Dedifferentiated amniotic fluid mesenchymal stem cell (primary cell): ENCODE data around the gene POLL.
A peak's percentile ranks its signal among the peaks of the same experiment; 100 is the strongest.
"Not testable (repeated sequence)": the region's sequence is repeated elsewhere in the genome, so short reads cannot be mapped to it uniquely, and the experiment has no call there.

ENCODE experiments used
- DNase-seq: peaks from one replicate; pipeline ENCODE4 v3.0.0-alpha.2; 2016; ENCODE audit errors: extremely low spot score

The POLL gene

DNA sequence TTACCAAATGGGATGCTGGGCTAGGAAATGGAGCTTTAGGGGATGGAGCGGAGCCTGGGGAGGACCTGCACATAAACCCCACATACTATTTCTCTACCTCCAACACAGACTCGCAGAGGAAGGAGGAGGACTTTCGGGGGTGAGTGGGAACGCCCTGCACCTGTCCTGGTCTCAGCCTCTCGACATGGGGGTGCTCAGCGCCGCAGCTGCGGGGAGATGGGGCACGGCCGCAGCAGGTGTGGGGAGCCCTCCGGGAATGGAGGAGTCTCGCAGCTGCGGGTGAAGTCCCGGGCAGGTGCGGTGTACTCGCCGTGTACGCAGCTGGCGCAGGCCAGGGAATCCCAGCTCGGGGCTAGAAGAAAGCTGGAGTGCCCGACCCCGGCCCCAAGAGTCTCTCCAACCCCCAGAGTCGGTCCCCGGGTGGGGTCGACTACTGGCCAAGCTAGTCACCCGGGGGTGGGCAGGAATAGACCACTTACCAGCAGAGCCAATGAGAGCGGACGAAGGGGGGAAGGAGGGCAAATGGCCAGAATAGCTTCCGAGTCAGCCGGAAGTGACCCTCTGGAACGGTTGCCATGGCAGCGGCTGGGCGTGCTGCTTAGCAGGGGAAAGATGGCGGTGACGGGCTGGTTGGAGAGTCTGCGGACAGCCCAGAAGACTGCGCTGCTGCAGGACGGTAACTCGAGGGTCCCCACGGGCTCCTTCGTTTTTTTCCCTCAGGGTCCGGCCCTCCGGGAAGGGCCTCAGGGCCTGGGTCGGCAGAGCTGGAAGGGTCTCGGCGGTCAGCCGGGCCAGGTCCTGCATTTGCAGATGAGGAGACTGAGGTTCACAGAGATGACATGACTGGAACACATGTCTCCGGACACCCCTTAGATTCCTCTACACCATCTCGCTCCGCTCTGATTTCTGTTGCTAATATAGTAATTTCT is at the start of gene POLL, which contains the start of gene DPCD:
Gene POLL (minus strand): TSS at position 533 of the 929 bp plus-strand sequence. CDS start 897 bp downstream, outside the sequence.
Gene DPCD (plus strand): TSS at position 597 of the 929 bp plus-strand sequence. CDS start 16 bp downstream, at position 613.
- peak; percentile 95 for DNase-seq

GRCh38 chr10:101633510-101633909 is 45.5 kb upstream of the POLL start:
- not testable (repeated sequence) for DNase-seq

- DNase-seq: no peak
These were observed 43.9 kb upstream of the POLL start for GRCh38 chr10:101631821-101632475.

GRCh38 chr10:101630633-101630920 is 42.5 kb upstream of the POLL start:
- no peak for DNase-seq

GRCh38 chr10:101629837-101630632 is 42.0 kb upstream of the POLL start:
- no peak for DNase-seq

GRCh38 chr10:101625821-101626412 is 37.9 kb upstream of the POLL start:
- no peak for DNase-seq

GRCh38 chr10:101624526-101625102 is 36.6 kb upstream of the POLL start:
- DNase-seq: no peak

GRCh38 chr10:101623528-101623927 is 35.5 kb upstream of the POLL start:
- no peak for DNase-seq

GRCh38 chr10:101619983-101620382 is 31.9 kb upstream of the POLL start:
- no peak for DNase-seq

- DNase-seq: no peak
These were observed 30.8 kb upstream of the POLL start for GRCh38 chr10:101618871-101619270.

DNA sequence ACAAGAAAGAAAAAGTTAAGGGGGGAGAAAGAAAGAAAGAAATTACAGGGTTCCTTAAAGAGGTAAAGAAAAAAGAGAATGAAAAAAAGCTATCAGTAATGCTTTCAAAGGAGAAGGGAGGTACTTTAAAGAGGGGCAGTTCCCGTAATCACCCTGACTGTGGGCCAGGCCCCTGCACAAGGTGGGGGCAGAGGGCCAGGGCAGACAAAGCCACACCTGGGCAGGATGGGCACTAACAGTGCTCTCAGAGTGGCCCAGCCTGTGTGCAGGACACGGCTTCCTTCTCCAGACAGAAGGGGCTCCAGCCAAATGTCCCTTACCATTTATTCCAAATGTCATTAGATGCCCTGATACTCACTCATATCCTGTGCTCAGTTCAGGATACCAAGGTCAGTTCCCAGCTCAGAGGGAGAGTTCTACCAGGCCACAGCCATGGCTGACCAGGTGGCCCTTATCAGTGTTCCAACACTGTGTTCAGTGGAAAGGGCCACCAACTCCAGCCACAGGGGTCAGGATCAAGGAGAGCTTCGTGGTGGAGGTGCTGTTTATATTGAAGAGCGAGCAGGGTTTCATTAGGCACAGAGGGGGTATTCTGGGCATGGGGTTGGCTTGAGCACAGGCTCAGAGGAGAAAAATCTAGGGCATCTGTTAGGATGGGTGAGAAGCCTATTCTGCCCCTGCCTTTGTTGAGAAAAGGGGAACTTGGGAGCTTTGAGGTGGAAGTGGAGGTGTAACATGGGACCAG is 29.9 kb upstream of the POLL start:
- DNase-seq: no peak

DNA sequence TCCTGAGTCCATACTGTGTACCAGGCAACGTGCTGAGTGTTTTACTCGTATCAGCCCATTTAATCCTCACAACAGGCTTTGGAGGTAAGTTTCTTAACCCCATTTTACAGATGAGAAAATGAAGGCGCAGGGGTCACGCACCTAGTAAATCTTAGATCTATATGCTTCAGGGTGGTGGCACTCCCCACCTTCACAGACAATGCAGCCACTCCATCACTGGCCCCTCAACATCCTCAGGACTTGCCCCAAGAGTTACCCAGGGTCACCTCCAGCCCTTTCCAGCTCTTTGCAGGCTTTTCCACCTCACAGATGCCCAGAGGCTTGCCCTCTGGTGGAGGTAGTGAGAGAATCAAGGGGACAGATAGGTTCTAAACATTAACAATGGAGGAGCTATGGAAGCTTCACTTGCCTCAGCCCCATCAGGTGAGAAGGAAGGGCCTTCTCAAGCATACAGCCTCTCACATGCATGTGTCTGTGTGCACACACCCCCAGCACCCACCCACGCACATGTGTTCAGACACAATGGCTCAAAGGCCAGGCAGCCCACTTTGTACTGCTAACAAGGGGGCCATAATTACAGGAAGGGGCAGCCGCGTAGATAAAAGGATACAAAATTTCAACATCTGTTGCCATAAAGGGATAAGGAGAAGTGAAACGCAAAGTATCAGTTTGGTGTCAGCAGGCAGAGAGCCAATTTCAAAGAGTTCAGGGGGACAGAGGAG is 29.2 kb upstream of the POLL start:
- no peak for DNase-seq

DNA sequence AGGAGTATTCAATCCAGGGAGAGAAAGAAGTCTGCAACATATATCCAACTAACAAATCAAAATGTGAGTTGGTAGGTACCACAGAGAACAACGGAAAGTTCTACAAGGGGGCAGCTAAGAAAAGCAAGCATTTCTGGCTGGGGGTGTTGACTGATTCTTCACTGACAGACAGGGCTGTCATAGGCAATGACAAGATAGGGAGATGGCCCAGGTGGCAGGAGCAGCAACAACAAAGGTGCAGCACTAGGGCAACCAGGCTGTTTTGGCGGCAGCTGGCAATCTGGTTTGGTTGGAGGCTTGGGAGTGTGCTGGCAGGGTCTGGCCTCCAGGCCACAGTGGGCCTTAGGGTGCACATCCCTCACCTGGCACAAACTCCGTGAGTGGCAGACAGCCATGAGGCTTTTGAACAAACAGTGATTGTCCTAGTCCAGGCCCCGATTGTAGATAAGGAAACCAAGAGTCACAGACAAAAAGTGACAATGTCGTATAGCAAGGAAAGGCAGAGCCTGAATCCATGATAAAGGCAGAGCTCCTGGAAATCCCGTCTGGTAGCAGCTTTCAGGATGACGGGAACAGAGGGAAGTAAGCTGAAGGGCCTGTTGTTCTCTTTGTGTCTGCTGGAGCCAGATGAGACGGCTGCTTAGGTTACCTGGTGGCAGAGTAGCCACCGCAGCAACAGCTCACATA is 28.5 kb upstream of the POLL start:
- DNase-seq: no peak

DNA sequence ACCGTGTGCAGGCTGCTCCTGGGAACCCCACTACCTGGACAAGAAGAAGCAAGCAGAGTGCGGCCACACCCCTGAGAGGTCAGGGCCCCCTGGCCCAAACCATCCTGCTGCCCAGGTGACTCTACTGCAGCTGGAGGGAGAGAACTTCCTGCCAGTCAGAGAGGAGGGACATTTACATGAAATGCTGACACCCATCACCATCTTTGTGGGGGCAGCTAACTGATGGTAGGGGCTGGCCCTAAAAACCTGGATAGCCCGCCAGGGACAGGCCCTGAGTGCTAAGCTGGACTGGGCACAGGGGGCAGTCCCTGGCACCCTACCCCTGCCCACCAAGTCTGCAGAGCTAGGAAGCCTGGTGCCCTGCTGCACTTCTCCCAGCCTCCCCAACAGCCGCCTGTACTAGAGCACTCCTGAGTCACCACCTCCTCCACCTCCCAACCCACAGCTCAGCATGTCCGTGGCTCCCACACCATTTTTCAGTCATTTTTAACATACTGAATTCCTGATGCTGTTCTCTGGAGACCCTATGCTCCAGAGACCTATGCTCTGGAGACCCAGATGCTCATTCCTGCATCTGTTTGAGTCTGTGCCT is 27.6 kb upstream of the POLL start:
- no peak for DNase-seq

DNA sequence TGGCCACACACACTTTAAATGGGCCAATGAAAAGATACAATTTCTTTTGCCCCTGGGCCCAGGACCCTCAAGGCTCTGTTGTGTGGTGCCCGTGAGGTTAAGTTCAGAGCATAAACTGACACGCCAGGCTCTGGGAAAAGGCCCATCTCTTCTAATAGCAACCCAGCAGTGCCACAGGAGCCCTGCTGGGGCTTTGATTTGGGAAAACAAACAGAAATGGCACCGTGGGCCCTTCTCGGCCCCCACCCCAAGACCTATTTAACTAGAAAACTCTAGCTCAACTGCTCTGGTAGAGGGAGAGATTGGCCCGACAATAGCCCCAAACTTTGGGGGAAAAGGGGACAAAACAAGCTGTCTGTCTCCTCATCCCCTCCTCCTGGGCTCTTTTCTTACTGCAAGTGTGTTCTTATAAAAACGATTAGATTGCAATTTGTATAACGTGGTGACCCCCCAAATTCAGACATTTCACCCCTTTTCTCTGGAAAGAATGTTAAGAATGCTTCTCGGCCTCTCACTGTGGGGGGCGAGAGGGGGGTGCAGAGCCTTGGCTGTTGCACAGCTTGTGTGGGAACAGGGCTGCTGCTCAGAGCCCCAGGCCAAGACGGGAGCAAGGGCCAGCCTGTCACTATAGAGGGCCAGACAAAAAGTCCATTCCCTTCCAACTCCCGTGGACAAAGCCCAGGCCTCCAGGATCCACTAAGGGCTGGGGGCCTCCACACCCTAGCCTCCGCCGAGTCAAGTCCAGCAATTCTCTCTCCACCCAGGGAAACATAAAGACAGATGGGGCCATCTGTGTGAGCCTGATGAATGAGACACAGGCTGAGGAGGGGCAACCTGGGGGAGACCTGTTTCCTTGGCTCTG is 26.8 kb upstream of the POLL start:
- DNase-seq: no peak

- no peak for DNase-seq
These were observed 25.6 kb upstream of the POLL start for GRCh38 chr10:101613646-101614045.

DNA sequence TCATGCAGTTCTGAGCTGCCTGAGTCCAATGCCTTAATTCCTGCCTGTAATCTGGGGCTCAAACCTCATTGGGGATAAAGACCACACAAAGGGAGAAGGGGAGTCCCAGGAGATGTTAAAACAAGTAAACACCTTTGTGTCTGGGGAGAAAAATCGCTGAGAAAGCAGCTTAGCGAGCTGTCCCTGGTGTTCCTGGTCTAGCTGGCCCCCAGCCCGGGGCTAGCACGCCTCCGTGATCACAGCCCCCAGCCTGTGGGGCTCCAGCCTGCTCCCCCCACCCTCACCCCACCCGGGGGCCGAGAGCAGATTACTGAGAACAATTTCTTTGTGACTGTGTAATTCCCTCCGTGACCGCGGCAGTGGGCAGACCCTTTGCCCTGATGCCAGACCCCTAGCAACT is 24.8 kb upstream of the POLL start:
- DNase-seq: no peak

- DNase-seq: no peak
These were observed 24.0 kb upstream of the POLL start for GRCh38 chr10:101612086-101612485.
